K562 (cell line): ENCODE data around the gene PPP4R3A.

ENCODE experiments used
- ADNP ChIP-seq: fragments of 200-800 bp; sonication (Bioruptor generic); IDR thresholded peaks from 2 replicates; pipeline ENCODE4 v1.6.1; 2016; ENCODE audit warnings: missing genetic modification characterization, missing compliant biosample characterization
- ARNT ChIP-seq, 2 experiments: fragments of 450-650 bp; IDR thresholded peaks; 2 replicates each; pipeline ENCODE4 v1.6.1; 2016; ENCODE audit warnings: mild to moderate bottlenecking in 1 of 2
- CBFB ChIP-seq: sonication (generic); formaldehyde crosslinking; IDR thresholded peaks from 2 replicates; pipeline ENCODE4 v1.4.0; 2020; ENCODE audit warnings: mild to moderate bottlenecking, missing genetic modification reagents
- JUND ChIP-seq, 2 experiments: IDR thresholded peaks; 2 replicates in 1 of 2; 3 replicates in 1 of 2; pipeline ENCODE4 v1.6.1; 2011; ENCODE audit warnings: borderline replicate concordance in 2 of 2, low read depth in 2 of 2, low read length in 2 of 2, improper control_type of control experiment in 1 of 2, missing biosample characterization in 1 of 2, missing genetic modification characterization in 1 of 2, missing genetic modification reagents in 1 of 2
- NR2F6 ChIP-seq: fragments of 450-650 bp; formaldehyde crosslinking; IDR thresholded peaks from 2 replicates; pipeline ENCODE4 v1.4.0; 2020; ENCODE audit warnings: mild to moderate bottlenecking
- TF ChIP-seq, protein P1 (sequence below), 3 experiments: IDR thresholded peaks in 2 of 3; conservative IDR thresholded peaks in 1 of 3; 2 replicates each; pipeline ENCODE4 v1.5.1; 2011 to 2012; ENCODE audit warnings: low read length in 3 of 3, mild to moderate bottlenecking in 3 of 3, control low read depth in 2 of 3, improper control_type of control experiment in 1 of 3, inconsistent platforms in 1 of 3, low read depth in 1 of 3, mixed read lengths in 1 of 3, moderate library complexity in 1 of 3; ENCODE audit not compliant: insufficient read depth in 2 of 3
- TF ChIP-seq, protein P2 (sequence below): sonication (generic); formaldehyde crosslinking; IDR thresholded peaks from 2 replicates; pipeline ENCODE4 v1.8.0; 2023; ENCODE audit warnings: missing genetic modification reagents, mild to moderate bottlenecking, borderline replicate concordance
- TF ChIP-seq, protein P3 (sequence below): fragments of 450-650 bp; formaldehyde crosslinking; IDR thresholded peaks from 2 replicates; pipeline ENCODE4 v1.4.0; 2020; ENCODE audit warnings: mild to moderate bottlenecking, mixed read lengths

DNA sequence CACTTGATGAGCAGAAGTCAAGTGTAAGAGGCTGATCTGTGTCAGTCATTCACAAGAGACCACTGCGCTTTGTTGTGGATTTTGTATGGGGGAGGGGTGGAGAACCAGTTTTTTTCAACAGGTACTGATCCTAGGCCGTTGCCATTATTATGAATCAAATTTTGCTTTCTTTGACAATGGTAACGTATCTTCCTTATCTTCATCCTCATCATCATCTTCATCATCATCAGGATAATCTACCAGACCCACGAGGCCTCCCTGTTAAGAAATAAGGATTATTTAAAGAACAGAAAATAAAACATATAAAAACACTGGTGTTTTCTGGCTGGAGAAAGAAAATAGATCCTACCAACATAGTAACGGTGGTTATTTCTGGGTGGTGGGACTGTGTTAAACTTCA is 51.5 kb downstream of the PPP4R3A start:
- TF ChIP-seq ARNT (IDR thresholded peaks at IDR 0.05) (no peak), JUND (IDR thresholded peaks at IDR 0.05; ENCODE audit: borderline replicate concordance, low read depth, low read length) (no peak), JUND (tag; IDR thresholded peaks at IDR 0.05; ENCODE audit: borderline replicate concordance, low read depth, low read length) (no peak), ADNP (no peak), CBFB (CRISPR knock-in tag) (no peak), NR2F6 (CRISPR knock-in tag) (no peak)
- TF ChIP-seq, protein P1, sequence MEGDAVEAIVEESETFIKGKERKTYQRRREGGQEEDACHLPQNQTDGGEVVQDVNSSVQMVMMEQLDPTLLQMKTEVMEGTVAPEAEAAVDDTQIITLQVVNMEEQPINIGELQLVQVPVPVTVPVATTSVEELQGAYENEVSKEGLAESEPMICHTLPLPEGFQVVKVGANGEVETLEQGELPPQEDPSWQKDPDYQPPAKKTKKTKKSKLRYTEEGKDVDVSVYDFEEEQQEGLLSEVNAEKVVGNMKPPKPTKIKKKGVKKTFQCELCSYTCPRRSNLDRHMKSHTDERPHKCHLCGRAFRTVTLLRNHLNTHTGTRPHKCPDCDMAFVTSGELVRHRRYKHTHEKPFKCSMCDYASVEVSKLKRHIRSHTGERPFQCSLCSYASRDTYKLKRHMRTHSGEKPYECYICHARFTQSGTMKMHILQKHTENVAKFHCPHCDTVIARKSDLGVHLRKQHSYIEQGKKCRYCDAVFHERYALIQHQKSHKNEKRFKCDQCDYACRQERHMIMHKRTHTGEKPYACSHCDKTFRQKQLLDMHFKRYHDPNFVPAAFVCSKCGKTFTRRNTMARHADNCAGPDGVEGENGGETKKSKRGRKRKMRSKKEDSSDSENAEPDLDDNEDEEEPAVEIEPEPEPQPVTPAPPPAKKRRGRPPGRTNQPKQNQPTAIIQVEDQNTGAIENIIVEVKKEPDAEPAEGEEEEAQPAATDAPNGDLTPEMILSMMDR (IDR thresholded peaks at IDR 0.05 in 2 of 3, conservative IDR thresholded peaks at IDR 0.05 in 1 of 3; ENCODE audit: insufficient read depth in 2 of 3, low read depth in 1 of 3, low read length in 3 of 3), result no peak
- TF ChIP-seq, protein P2, sequence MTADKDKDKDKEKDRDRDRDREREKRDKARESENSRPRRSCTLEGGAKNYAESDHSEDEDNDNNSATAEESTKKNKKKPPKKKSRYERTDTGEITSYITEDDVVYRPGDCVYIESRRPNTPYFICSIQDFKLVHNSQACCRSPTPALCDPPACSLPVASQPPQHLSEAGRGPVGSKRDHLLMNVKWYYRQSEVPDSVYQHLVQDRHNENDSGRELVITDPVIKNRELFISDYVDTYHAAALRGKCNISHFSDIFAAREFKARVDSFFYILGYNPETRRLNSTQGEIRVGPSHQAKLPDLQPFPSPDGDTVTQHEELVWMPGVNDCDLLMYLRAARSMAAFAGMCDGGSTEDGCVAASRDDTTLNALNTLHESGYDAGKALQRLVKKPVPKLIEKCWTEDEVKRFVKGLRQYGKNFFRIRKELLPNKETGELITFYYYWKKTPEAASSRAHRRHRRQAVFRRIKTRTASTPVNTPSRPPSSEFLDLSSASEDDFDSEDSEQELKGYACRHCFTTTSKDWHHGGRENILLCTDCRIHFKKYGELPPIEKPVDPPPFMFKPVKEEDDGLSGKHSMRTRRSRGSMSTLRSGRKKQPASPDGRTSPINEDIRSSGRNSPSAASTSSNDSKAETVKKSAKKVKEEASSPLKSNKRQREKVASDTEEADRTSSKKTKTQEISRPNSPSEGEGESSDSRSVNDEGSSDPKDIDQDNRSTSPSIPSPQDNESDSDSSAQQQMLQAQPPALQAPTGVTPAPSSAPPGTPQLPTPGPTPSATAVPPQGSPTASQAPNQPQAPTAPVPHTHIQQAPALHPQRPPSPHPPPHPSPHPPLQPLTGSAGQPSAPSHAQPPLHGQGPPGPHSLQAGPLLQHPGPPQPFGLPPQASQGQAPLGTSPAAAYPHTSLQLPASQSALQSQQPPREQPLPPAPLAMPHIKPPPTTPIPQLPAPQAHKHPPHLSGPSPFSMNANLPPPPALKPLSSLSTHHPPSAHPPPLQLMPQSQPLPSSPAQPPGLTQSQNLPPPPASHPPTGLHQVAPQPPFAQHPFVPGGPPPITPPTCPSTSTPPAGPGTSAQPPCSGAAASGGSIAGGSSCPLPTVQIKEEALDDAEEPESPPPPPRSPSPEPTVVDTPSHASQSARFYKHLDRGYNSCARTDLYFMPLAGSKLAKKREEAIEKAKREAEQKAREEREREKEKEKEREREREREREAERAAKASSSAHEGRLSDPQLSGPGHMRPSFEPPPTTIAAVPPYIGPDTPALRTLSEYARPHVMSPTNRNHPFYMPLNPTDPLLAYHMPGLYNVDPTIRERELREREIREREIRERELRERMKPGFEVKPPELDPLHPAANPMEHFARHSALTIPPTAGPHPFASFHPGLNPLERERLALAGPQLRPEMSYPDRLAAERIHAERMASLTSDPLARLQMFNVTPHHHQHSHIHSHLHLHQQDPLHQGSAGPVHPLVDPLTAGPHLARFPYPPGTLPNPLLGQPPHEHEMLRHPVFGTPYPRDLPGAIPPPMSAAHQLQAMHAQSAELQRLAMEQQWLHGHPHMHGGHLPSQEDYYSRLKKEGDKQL (CRISPR knock-in tag), result no peak
- TF ChIP-seq, protein P3, sequence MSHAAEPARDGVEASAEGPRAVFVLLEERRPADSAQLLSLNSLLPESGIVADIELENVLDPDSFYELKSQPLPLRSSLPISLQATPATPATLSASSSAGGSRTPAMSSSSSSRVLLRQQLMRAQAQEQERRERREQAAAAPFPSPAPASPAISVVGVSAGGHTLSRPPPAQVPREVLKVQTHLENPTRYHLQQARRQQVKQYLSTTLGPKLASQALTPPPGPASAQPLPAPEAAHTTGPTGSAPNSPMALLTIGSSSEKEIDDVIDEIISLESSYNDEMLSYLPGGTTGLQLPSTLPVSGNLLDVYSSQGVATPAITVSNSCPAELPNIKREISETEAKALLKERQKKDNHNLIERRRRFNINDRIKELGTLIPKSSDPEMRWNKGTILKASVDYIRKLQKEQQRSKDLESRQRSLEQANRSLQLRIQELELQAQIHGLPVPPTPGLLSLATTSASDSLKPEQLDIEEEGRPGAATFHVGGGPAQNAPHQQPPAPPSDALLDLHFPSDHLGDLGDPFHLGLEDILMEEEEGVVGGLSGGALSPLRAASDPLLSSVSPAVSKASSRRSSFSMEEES (CRISPR knock-in tag), result no peak
